Measurements from ENCODE around the gene EVL. TPM values are rescaled to one million over a fixed set of nuclear protein-coding genes. Genes with fewer than 3 reads are reported as not detected.

EVL gene
- total RNA-seq, 4 donors from 2014 or later: 24.2 to 40.1 (median 29.8) TPM

- Histone ChIP-seq H3K4me3 (replicated peaks in 1 of 3) (no peak overlapping the region), H3K27me3 (no peaks in the 10 kb centered on the region), H3K9me3 (no peaks in the 10 kb centered on the region), H3K4me1 (no peaks in the 10 kb centered on the region), H3K27ac (no peak overlapping the region), H3K36me3 (no peaks in the 10 kb centered on the region)
- TF ChIP-seq CTCF (IDR thresholded peaks at IDR 0.05) (no peak), POLR2A (IDR thresholded peaks at IDR 0.05) (no peak)
- intact Hi-C loops (cut with DNase I): no loop called here
- DNase-seq: no peak
- 80 to 88% methylated on average over 9 of the region's 9 CpGs for WGBS, 2 donors
Measured at GRCh38 chr14:100069161-100069800, 4.1 kb downstream of the EVL start.

- Histone ChIP-seq H3K9me3 (no peaks in the 10 kb centered on the region), H3K4me3 (replicated peaks in 1 of 3) (no peak overlapping the region), H3K27ac (no peak overlapping the region), H3K36me3 (no peaks in the 10 kb centered on the region), H3K27me3 (no peaks in the 10 kb centered on the region), H3K4me1 (no peaks in the 10 kb centered on the region)
- TF ChIP-seq POLR2A (IDR thresholded peaks at IDR 0.05) (no peak), CTCF (IDR thresholded peaks at IDR 0.05) (no peak)
- intact Hi-C loops (cut with DNase I): loop anchor here (10.0 kb wide), 1 partner anchor 124 kb away; no protein-coding TSS in a partner anchor
- no peak for DNase-seq
- 82 to 86% methylated on average over 11 of the region's 11 CpGs for WGBS, 2 donors
Measured at GRCh38 chr14:100070310-100070709, 5.1 kb downstream of the EVL start.

GRCh38 chr14:100071545-100071944, 6.3 kb downstream of the EVL start:
- H3K4me3 ChIP-seq (replicated peaks in 1 of 3): no peak overlapping the region
- no peak for DNase-seq
- peaks cover 0 to 5% of the 10 kb centered on the region in 2 donors for H3K4me1 ChIP-seq
- TF ChIP-seq POLR2A (IDR thresholded peaks at IDR 0.05) (no peak), CTCF (IDR thresholded peaks at IDR 0.05) (no peak)
- intact Hi-C loops (cut with DNase I): loop anchor here (10.0 kb wide), 1 partner anchor 123 kb away; no protein-coding TSS in a partner anchor
- H3K27me3 ChIP-seq: no peaks in the 10 kb centered on the region
- H3K36me3 ChIP-seq: no peaks in the 10 kb centered on the region
- 81 to 88% methylated on average over 3 of the region's 3 CpGs for WGBS, 2 donors
- no peak overlapping the region for H3K27ac ChIP-seq
- H3K9me3 ChIP-seq: no peaks in the 10 kb centered on the region

GRCh38 chr14:100072783-100073346, 7.6 kb downstream of the EVL start:
- H3K27me3 ChIP-seq: no peaks in the 10 kb centered on the region
- no peaks in the 10 kb centered on the region for H3K36me3 ChIP-seq
- 55 to 57% methylated on average over 14 of the region's 14 CpGs for WGBS, 2 donors
- H3K9me3 ChIP-seq: no peaks in the 10 kb centered on the region
- intact Hi-C loops (cut with DNase I): loop anchor here (10.0 kb wide), 1 partner anchor 122 kb away; no protein-coding TSS in a partner anchor
- H3K4me3 ChIP-seq (replicated peaks in 1 of 3): no peak overlapping the region
- H3K27ac ChIP-seq: no peak overlapping the region
- peaks cover 0 to 5% of the 10 kb centered on the region in 2 donors for H3K4me1 ChIP-seq
- DNase-seq: peak; percentile 59 to 64
- TF ChIP-seq CTCF (IDR thresholded peaks at IDR 0.05) (peak in 4 of 6 experiments; percentile 34 to 51 (median 43)), POLR2A (IDR thresholded peaks at IDR 0.05) (no peak)
